T-helper 1 cell treated with Interleukin-12 subunit alpha and Interleukin-12 subunit beta and Interleukin-4 antibody, amounts not matched to agents 30 ng/mL and 1 ng/mL, for 36 hours (primary cell): ENCODE data around the gene TUBB4B. TPM values are rescaled to one million over a fixed set of nuclear protein-coding genes. Genes with fewer than 3 reads are reported as not detected.

ENCODE experiments used
- intact Hi-C: fragments of 100-400 bp; cut with micrococcal nuclease; formaldehyde crosslinking; loops from one replicate; pipeline ENCODE4 v1.15.1; 2024
- total RNA-seq: library from RNA; stranded (reverse); gene quantifications from 2 replicates; pipeline ENCODE4 v1.2.3, GENCODE V29; 2022

Gene TUBB4B
- total RNA-seq, 1 donor from 2014 or later = 280 TPM

- intact Hi-C loops = loop anchor here (10.0 kb wide), 2 partner anchors 340 to 680 kb away; partner anchors contain the start of genes NOTCH1 and TRAF2
Measured at GRCh38 chr9:137224830-137225694, 16.0 kb upstream of the TUBB4B start, which contains the start of gene CYSRT1. Gene CYSRT1, plus strand, starts transcription at chr9:137225174. Its CDS starts 448 bp downstream, at chr9:137225622.

GRCh38 chr9:137225699-137226331 lies 15.3 kb upstream of the TUBB4B start:
- intact Hi-C loops = loop anchor here (2.0 to 10.0 kb wide), 3 partner anchors 179 to 681 kb away; partner anchors contain the start of genes NOTCH1, NPDC1 and TRAF2

GRCh38 chr9:137226338-137227053 lies 14.6 kb upstream of the TUBB4B start:
- intact Hi-C loops = loop anchor here (1.0 to 10.0 kb wide), 6 partner anchors 10 to 682 kb away; partner anchors contain the start of genes NOTCH1, NPDC1 and TRAF2

GRCh38 chr9:137227054-137227852 lies 13.8 kb upstream of the TUBB4B start, which contains the start of gene RNF224:
Gene RNF224, plus strand, starts transcription at chr9:137227502. Its CDS starts 834 bp downstream, at chr9:137228336.
- intact Hi-C loops = loop anchor here (1.0 to 10.0 kb wide), 6 partner anchors 9 to 682 kb away; partner anchors contain the start of genes NOTCH1, NPDC1 and TRAF2

- intact Hi-C loops = loop anchor here (1.0 to 10.0 kb wide), 6 partner anchors 8 to 683 kb away; partner anchors contain the start of genes NOTCH1, NPDC1 and TRAF2
Measured at GRCh38 chr9:137227853-137228505, 13.1 kb upstream of the TUBB4B start.

GRCh38 chr9:137228506-137228967 lies 12.6 kb upstream of the TUBB4B start:
- intact Hi-C loops = loop anchor here (10.0 kb wide), 2 partner anchors 344 to 684 kb away; partner anchors contain the start of genes NOTCH1 and TRAF2

- intact Hi-C loops = loop anchor here (10.0 kb wide), 2 partner anchors 344 to 684 kb away; partner anchors contain the start of genes NOTCH1 and TRAF2
Measured at GRCh38 chr9:137228968-137229896, 11.9 kb upstream of the TUBB4B start.

- intact Hi-C loops = loop anchor here (10.0 kb wide), 2 partner anchors 345 to 685 kb away; partner anchors contain the start of genes NOTCH1 and TRAF2
Measured at GRCh38 chr9:137229903-137230704, 11.0 kb upstream of the TUBB4B start.

- intact Hi-C loops = no loop called here
Measured at GRCh38 chr9:137230705-137231371, 10.2 kb upstream of the TUBB4B start, which contains the start of gene SLC34A3. Gene SLC34A3, plus strand, starts transcription at chr9:137230901. Its CDS starts 802 bp downstream, at chr9:137231703.

- intact Hi-C loops = no loop called here
Measured at GRCh38 chr9:137231372-137232039, 9.6 kb upstream of the TUBB4B start.

- intact Hi-C loops = no loop called here
Measured at GRCh38 chr9:137232101-137232500, 9.0 kb upstream of the TUBB4B start.

GRCh38 chr9:137232510-137232909 lies 8.6 kb upstream of the TUBB4B start:
- intact Hi-C loops = no loop called here

- intact Hi-C loops = no loop called here
Measured at GRCh38 chr9:137233143-137233980, 7.7 kb upstream of the TUBB4B start.

- intact Hi-C loops = no loop called here
Measured at GRCh38 chr9:137234055-137234697, 6.9 kb upstream of the TUBB4B start.
